Activated CD4-positive, alpha-beta T cell treated with anti-CD3 and anti-CD28 coated beads for 48 hours (primary cell): ENCODE data around the gene CFAP100.

Experiments used
- DNase-seq: peaks from one replicate; pipeline ENCODE4 v3.0.0-alpha.2; 2020

CFAP100 gene

DNA sequence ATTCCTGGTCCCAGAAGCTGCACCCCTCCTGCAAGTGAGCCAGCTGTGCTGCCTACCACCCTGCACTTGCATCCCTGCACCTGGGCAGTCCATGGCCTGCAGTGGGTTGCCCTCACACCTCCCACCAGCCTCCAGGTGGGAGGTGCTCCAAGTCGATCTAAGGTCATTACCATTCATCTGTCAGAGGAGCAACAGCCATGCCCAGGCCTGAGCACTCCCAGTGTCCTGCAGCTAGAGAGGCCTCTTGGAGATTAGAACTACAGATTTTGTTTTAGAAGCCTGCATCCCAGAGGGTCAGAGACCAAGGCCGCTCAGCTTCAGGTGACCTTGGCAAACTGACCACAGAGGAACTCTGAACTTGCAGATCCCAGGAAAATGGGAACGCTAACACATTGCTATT is 90.0 kb downstream of the CFAP100 start:
- DNase-seq, result no peak

DNA sequence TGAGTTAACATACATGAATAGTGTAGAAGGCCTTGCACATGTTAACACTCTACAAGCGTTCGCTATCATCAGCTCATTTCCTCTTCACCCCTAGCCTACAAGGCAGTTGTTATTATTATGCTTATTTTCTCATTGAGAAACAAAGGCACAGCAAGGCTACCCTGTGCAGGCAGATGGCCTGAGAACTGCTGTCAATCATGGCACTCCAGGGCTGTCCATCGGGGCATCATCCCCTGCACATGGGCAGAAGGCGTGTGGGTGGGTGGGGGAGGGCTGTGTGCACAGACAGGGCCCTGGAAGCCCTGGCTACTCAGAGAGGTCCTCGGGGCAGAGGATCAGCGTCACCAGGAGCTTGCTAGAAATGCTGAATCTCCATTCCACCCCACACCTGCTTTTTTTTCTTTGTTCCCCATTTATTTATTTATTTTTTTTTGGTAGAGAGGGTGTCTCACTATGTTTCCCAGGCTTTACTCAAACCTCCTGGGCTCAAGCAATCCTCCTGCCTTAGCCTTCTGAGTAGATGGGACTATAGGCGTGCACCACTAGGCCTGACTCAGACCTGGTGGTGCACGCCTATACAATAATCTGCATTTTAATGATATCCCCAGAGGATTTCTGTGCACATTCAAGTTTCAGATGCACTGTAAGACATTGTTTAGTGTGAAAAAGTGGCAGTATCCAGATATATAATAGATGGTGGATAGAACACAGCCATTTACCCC is 90.6 kb downstream of the CFAP100 start:
- DNase-seq, result no peak

DNA sequence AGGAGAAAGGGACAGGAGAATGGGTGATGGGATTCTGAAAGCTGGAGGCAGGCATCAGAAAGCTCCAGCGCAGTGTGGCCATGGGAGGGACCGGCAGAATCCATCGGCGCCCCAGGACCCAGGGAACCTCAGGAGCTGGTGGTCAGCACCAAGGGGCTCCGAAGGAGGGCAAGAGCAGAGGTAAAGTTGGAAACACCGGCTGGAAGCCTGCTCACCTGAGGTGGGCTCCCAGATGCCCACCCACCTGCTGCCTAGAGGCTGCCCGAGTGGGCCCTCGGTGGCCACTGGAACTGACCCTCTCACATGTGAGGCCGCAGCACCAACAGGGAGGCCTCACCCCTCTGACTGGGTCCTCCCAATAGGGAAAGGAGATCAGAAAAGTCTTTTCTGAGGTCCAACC is 91.2 kb downstream of the CFAP100 start:
- DNase-seq, result no peak
